Fibroblast of peridontal ligament (primary cell): ENCODE results near the gene ZNF277.
A peak's percentile ranks its signal among the peaks of the same experiment; 100 is the strongest.
"Not testable (repeated sequence)": the region's sequence is repeated elsewhere in the genome, so short reads cannot be mapped to it uniquely, and the experiment has no call there.

Experiments used
- DNase-seq: peaks from one replicate; pipeline ENCODE4 v3.0.0-alpha.2; 2010; ENCODE audit errors: extremely low read depth

ZNF277 gene

DNA sequence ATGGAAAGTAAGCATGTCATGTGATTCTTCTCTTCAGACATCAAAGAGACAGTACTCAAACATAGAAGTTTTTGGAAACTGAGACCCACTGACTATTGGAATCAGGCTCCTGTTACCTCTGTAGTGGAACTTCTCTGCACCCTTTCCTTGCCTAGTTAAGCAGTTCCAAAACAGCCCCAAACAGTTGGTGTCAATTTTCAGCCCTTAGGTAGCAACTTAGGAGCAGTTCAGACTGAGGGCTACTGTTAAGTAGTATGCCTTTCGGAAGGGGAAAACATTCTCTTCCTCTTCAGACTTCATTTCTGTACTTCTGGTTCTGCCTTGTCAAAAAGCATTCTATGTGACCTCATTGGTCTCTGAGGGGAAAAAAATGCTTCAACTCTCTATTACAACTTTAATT lies 85.7 kb downstream of the ZNF277 start:
- DNase-seq: no peak

DNA sequence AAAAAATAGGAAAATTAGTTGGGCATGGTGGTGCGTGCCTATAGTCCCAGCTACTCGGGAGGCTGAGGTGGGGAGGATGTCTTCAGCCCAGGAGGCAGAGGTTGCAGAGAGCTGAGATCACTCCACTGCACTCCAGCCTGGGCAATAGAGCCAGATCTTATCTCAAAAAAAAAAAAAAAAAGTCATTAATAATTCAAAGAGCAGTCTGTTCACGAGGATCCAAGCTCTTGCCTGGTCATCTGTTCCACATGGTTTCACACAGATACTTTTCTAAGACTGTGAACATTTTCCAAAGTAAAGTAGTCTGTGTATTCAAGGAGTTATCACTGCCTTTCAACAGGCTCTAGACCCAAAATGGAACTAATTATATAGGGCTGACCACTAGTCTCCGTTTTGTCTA lies 86.9 kb downstream of the ZNF277 start:
- DNase-seq: no peak

DNA sequence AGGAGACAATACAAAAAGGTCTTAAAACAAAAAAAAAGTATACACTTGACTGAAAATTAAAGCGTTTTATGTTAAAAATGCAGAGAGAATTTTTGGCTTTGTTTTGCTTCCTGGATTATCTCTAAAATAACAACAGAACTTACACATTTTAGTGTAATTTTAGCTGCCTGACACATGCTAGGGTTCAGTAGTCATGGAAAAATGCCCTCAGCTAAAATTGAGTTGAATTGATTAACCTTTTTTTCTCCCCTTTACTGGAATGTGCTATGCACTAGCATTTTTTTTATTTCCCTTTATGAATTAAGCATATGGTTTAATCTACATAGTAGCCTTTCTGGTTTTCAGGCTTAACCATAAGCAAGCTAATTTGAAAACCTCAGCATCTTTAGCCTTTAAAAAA lies 89.9 kb downstream of the ZNF277 start:
- DNase-seq: peak; percentile 3

DNA sequence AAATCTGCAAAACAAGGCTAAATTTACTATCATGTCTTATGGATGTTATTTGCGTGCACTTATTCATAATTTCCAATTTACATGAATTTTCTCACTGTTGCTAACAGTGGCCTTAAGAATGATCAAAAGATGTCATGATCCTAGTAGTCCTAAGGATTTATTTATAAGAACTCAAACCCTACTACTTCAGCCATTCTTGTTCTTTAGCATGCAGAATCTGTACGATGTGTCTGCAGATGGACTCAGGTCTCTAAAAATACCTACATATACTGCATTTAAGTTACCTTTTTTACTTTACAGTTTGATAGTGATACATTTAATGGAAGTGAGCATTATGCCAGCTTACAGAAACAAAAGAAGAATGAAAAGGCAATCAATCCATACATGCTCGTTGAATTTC lies 91.2 kb downstream of the ZNF277 start:
- DNase-seq: no peak

DNA sequence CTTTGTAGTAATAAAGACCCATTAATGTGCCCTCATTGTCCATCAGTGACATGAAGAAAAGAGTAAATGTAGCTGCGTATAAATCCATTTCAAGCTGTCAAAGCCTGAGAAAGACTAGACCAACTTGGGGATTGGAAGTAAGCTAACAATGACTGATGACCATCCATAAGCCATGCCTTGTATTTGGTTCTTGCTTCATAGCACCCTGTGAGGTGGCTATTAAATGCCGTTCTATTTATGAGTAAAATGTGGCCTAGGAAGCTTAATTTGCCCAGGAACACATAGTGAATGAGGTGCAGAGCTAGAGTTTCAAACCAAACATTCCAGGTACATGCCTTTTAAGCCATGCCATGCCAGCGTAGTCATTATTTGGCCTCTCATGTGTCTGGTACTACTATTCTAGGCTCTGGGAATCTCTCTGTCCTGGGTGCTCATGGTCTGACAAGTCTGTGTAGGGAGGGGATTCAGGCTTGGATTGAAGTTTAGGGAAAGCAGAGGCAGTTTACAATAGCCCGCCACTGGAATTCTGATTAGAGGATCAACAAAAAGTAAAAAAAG lies 92.1 kb downstream of the ZNF277 start:
- no peak for DNase-seq

DNA sequence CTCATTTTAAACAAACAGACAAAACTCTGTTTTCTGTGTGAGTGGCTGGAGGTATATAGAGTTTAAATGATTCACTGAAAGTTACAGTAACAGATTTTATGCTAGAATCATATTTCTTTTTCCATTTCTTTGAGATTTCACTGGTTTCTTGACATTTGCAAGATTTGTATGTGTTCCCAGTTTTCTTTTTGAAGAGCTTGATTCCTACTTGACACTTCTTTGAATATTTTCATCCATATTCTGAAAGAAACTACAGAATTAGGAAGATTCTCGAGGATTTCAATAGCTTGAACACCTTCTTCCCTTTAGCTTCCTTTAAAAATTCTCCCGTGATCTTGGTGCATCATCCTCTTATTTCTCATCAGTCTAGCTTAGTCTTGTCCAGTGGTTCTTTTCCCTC lies 93.6 kb downstream of the ZNF277 start:
- no peak for DNase-seq

DNA sequence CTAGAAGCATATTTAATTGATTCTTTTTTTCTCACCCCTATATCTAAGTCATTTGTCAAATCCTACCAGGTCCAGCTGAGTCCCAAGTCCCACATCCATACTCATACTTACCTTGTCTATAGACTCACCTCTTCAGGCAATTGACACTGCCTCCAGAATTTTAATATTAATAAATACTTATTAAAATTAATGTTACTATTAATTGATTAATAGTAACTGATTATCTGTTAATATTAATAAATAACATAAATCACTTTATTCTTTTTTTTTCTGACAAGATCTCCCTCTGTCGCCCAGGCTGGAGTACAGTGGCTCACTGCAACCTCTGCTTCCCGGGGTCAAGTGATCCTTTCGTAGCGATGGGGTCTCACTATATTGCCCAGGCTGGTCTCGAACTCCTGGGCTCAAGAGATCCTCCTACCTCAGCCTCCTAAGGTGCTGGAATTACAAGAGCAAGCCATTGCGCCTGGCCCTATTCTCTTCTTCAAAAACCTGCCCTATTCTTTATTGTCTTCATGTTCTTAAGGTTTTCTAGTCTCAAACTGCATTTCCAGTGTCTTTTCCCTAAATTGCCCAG lies 94.4 kb downstream of the ZNF277 start:
- DNase-seq: no peak

DNA sequence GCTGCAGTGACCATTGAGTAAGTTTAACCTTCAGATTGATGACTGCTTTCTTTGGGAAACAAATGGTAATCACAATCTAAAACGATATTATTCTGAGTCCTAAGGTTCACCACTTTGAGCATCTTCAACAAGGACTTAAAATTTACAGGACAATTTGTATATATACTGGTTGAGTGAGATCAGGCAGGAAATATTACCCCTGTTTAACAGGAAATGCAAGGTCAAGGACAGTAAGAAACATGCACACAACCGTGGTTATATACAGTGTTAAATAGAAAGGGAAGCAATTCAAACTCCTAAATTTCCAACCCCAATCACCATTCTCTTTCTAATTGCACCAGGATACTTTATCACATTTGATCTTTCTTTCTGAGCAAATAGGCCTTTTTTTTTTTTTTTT lies 96.1 kb downstream of the ZNF277 start:
- DNase-seq: no peak

DNA sequence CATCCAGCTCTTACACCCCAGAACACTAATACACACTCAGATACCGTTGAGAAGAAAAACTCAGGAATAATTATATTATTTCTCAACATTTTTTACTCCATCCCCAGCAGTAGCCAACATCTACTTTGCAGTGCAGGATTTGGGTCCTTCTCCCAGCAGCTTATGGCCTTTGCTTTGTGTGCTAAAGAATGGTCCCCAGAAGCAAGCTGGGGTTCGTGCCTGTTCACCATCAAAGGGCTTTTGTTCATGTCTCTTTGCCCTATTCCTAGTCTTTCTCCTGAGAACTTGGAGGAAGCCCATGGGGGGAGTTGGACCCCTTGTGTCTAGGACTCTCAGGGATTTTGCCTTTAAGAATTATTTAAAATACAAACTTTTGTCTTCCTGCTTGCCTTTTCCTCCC lies 100.4 kb downstream of the ZNF277 start:
- no peak for DNase-seq

DNA sequence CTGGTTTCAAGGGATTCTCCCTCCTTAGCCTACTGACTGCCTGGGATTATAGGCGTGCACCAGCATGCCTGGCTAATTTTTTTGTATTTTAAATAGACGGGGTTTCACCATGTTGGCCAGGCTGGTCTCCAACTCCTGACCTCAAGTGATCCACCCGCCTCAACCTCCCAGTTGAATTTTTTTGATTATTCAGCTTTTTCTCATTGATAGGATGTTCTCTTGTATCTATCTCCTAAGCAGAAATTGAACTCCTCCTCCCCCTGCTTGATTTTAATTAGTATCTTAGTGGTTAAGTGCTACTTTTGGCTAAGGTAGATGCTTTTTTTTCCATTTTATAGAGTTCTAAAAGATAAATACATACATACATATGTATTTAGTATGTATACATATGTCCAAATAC lies 101.0 kb downstream of the ZNF277 start:
- DNase-seq: no peak

DNA sequence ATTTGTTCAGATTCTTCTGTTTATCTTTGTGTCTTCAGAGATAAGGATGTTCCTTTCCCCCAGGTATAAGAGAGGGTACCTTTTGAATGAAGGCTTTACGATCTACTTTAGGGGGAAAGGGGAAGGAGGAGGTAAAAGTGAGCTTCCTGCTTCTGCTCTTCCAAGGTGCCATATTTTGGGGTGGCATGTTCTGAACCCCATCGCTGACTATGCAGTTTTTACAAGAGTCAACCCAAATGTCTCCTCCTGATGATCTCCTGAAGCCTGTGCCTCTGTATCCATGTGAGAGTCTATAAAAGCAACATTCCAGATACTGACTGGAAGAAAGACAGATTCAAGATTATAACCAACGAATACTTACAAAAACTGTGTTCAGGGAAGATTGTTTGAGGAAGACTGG lies 102.5 kb downstream of the ZNF277 start:
- DNase-seq: no peak

DNA sequence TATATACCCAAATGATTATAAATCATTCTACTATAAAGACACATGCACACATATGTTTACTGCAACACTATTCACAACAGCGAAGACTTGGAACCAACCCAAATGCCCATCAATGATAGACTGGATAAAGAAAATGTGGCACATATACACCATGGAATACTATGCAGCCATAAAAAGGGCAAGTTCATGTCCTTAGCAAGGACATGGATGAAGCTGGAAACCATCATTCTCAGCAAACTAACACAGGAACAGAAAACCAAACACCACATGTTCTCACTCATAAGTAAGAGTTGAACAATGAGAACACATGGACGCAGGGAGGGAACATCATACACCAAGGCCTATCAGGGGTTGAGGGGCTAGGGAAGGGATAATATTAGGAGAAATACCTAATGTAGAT lies 110.3 kb downstream of the ZNF277 start:
- DNase-seq: not testable (repeated sequence)

DNA sequence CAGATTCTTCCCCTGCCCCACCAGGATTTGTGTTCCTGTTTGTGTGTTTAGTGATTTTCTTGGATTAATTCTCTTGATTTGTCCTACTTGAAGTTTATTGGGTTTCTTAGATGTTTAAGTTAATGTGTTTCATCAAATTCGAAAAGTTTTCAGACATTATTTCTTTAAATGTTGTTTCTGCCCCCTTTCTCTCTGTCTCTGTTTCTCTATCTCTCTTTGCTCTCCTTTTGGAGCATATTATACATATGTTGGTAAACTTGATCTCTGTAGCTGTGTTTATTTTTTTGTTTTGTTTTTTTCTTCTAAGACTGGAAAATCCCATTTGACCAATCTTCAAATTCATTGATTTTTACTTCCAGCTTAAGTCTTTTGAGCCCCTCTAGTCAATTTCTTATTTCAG lies 115.6 kb downstream of the ZNF277 start:
- no peak for DNase-seq

DNA sequence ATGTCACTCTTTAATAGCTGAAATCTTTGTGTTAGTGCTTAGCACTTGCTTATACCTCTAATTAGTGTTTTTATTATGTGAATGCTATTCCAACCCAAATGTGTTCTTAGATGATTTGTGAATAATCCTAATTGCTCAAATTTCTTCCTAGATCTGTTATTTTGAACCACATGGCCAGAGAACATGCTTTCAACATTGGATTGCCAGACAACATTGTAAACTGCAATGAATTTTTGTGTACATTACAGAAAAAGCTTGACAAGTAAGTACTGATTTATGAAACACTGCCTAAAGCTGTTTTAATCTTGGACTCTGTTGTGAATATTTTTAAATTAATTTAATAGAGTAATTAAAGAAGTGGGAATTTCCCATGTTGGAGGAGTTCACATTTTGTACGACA lies 121.1 kb downstream of the ZNF277 start:
- no peak for DNase-seq

DNA sequence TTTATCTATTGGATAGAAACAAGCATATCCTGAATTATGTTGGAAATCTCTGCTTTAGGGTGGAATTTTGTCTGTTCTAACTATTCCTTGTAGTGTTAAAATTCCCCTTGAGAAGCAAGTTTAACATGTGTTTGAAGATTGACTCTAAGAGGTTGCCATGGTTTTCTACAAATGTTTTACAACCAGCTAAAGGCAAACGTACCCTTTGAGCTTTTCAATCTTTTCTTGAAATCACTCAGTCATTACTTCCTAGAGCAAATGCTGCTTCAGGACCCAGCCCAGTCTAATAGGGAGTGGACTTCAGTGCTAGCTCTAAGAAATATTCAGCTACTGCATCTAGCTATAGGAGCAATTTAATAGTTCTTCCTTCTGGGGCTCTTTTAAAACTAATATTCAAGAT lies 125.0 kb downstream of the ZNF277 start:
- no peak for DNase-seq

DNA sequence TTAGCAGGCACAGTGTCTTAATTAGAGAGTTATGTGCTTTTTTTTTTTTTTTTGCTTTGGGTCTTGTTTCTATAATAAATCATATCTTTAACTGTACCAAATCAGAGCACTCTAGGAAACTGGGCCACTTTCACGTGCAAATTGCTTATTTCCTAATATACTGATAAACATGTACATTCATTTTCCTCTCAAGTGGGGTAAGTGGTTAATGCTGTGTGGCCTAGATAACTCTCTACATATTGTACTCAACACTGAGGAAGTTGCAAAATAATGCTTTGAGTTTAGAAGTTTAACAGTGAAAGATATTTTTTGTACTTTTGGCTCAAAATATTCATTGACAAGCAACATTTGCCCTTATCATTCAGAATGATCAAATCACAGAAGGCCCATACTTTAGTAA lies 127.9 kb downstream of the ZNF277 start:
- no peak for DNase-seq

DNA sequence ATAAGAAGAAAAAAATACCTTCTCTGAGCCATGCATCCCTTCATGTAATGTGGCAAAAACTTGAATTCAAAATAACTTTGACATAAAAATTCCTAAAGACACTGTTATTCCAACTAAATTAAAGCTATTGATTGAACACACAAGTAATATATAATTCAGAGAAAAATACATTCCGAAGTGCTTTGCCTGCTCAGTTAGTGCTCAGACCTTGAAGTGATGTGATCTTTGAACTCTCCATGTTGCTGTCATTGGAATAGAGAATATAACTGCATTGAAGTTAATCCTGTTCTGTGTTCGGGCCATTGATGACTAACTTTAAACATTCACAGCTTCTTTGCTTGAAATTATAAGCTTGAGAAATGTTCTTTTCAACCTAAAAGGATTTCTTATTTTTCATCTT lies 129.8 kb downstream of the ZNF277 start:
- no peak for DNase-seq

DNA sequence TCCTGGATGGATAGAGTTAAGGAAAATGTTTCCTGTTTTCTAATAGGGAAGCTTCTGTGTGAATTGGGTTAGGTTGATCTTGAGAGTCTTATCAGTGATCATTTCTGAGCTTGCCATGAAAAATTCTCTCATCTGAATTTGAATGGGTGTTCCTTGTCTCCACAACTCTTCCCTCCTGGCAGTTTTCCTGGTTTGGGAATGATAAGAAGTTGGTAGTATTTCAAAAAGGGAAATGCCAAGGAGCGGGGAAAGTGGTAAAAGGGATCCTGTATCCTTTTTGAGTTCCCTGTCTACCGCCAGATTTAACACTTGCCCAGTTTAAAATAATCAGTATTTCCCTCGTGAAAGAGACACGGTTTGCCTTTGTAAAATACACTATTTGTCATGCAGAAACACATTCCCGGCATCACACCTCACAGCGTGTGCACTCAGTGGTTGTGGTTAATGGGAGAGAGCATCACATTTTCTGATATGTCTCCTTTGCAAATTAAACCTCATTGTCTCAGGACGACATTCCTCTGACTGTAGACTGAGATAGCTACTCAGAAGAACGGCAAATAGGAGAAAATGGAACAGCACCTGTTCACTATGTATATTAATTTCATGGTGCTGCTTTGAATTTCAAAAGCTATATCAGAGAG lies 130.6 kb downstream of the ZNF277 start:
- DNase-seq: no peak

DNA sequence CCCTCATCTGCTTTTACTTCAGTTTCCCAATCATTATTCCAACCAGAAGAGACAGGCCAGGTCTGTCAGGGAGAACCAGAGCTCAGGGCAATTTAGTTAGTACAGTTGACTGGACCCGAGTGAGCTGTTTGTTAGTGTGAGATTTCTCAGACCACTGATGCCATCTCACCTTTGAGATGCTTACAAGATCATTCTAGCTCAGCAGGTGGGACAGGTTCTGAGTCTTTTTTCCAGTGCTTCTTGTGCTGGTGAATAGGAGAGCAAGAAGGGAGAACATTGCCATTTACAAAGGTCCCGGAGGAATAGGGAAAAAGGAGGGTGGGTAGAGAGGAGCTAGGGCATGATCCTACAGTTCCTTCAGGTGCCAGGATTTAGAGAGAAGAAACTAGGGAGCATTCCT lies 131.4 kb downstream of the ZNF277 start:
- DNase-seq: no peak

DNA sequence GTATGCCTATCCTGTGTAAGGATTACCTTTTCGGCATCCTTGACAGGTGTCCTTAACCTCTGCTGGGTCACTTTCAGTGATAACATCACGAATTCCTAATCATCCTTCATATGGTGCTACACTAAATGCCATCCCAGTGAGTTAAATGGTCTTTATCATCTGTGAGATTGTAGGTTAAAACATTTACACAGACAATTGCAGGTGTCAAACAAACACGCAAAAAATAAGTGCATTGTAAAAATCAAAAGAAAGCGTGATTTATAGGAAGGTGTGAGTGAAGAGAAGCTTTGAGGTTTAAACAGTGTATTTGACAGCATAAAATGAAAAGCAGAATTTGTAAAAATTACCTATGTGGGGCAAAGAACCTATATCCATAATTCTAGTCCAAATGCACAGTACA lies 132.3 kb downstream of the ZNF277 start:
- no peak for DNase-seq

DNA sequence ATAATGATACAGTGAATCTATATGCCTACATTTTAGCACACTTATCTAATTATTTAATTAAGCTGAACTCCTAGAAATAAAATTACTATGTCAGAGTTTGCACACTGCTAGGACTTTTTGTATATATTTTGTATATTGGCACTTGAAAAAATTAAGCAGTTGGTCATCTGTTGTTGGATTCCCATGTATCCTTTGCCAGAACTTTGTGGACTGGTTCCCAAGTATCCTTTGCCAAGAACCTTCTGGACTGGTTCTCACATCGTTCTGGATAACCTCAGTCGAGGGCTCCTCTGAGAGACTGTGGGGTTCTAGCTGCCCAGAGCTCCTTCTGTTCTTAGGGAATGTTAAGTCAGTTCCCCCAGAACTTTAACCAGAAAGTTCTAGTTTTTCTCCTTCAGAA lies 135.0 kb downstream of the ZNF277 start:
- no peak for DNase-seq

DNA sequence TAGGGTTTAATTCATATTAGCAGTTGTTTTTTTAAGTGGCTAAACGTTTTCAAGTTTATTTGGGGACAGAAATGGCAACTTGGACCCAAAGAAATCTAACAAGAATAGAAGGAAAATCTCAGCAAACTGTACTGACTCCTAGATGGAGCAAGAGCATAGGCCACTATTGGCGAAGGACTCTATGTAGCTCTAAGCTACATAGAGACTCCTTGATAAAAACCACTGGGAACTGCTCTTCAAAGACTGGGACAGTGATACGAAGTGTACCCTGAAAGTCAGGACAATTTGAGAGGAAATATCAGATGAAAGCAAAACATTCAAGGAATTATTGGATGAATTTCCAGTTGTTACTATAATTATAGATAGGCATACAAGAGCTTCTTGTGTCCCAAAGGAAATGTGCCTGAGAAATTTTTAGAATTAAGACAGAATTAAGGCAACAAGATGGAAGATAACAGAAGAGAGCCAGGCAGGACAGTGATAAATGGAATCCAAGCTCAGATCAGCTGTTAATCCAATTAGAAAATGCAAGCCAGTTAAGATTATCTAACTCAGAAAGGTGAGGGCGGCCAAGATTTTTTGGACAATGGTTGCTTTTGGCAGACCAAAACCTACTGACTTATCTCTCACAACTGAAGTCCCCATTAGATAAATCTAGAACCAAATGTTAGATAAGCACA lies 140.0 kb downstream of the ZNF277 start:
- no peak for DNase-seq

DNA sequence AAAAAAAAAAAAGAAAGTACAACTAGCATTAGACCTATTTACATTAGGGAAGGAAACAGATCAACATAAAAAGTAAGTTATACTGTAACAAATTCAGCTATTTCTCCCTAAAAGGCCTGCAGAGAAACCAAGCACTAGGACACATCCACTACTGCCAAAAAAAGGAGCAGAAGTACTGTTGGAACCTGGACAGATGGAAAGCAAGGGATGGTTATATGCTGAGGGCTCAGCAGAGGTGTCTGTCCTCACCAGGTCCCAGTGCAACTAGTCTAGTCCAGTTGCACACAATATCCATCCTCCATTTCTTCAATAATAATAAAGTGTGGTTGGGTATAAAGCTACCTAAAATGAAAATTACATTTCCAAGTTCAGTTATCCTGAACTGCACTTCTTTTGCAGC lies 140.6 kb downstream of the ZNF277 start:
- no peak for DNase-seq
